Mesenchymal stem cell (in vitro differentiated cells and primary cell): ENCODE measurements around the gene IL26.

Experiments used
- DNase-seq: peaks from one replicate; pipeline ENCODE4 v3.0.0-alpha.2; 2013
- H2AFZ ChIP-seq: one replicate; pipeline ENCODE4 v1.6.1; 2013; ENCODE audit warnings: low read depth, mild to moderate bottlenecking, control low read depth, inconsistent platforms, low read length, moderate library complexity
- H2AK5ac ChIP-seq: 2 replicates; pipeline ENCODE4 v1.6.1; 2013; ENCODE audit warnings: low read length, moderate library complexity, mild to moderate bottlenecking, inconsistent platforms; ENCODE audit not compliant: severe bottlenecking
- H2BK120ac ChIP-seq: one replicate; pipeline ENCODE4 v1.6.1; 2013; ENCODE audit warnings: low read depth, mild to moderate bottlenecking, inconsistent platforms, low read length, moderate library complexity
- H2BK12ac ChIP-seq, 2 experiments: one replicate each; pipeline ENCODE4 v1.6.1; 2013; ENCODE audit warnings: inconsistent platforms in 2 of 2, low read length in 2 of 2, mild to moderate bottlenecking in 2 of 2, moderate library complexity in 2 of 2, control low read depth in 1 of 2
- H2BK15ac ChIP-seq: one replicate; pipeline ENCODE4 v1.6.1; 2013; ENCODE audit warnings: mild to moderate bottlenecking, low read depth, inconsistent platforms; ENCODE audit not compliant: poor library complexity, severe bottlenecking
- H2BK5ac ChIP-seq: 2 replicates; pipeline ENCODE4 v1.6.1; 2013; ENCODE audit warnings: low read depth, mild to moderate bottlenecking, low read length, control low read depth, inconsistent platforms; ENCODE audit not compliant: poor library complexity, severe bottlenecking
- H3K14ac ChIP-seq, 2 experiments: one replicate each; pipeline ENCODE4 v1.6.1; 2013; ENCODE audit warnings: inconsistent platforms in 2 of 2, low read length in 2 of 2, control low read depth in 1 of 2, mild to moderate bottlenecking in 1 of 2, moderate library complexity in 1 of 2
- H3K18ac ChIP-seq, 2 experiments: one replicate each; pipeline ENCODE4 v1.6.1; 2013; ENCODE audit warnings: inconsistent platforms in 2 of 2, low read length in 2 of 2, control low read depth in 1 of 2, low read depth in 1 of 2, mild to moderate bottlenecking in 1 of 2
- H3K23ac ChIP-seq, 2 experiments: one replicate each; pipeline ENCODE4 v1.6.1; 2013; ENCODE audit warnings: inconsistent platforms in 2 of 2, low read length in 2 of 2, mild to moderate bottlenecking in 2 of 2, moderate library complexity in 2 of 2, control low read depth in 1 of 2
- H3K27ac ChIP-seq: 2 replicates; pipeline ENCODE4 v1.5.1; 2013; ENCODE audit warnings: mild to moderate bottlenecking, moderate library complexity, low read length, control low read depth, inconsistent platforms; ENCODE audit not compliant: poor library complexity, severe bottlenecking
- H3K27me3 ChIP-seq, 2 experiments: 2 replicates each; pipeline versions ENCODE4 v1.6.1 to v1.7.0; 2013; ENCODE audit warnings: low read length in 2 of 2, mild to moderate bottlenecking in 2 of 2, moderate library complexity in 2 of 2, control low read depth in 1 of 2, inconsistent platforms in 1 of 2; ENCODE audit not compliant: control insufficient read depth in 1 of 2, insufficient read depth in 1 of 2
- H3K36me3 ChIP-seq, 2 experiments: 2 replicates each; pipeline versions ENCODE4 v1.6.1 to v1.7.0; 2013; ENCODE audit warnings: low read length in 2 of 2, control low read depth in 1 of 2, inconsistent platforms in 1 of 2, low read depth in 1 of 2, mild to moderate bottlenecking in 1 of 2; ENCODE audit not compliant: insufficient read depth in 2 of 2, control insufficient read depth in 1 of 2
- H3K4ac ChIP-seq, 2 experiments: one replicate each; pipeline ENCODE4 v1.6.1; 2013; ENCODE audit warnings: inconsistent platforms in 2 of 2, low read length in 2 of 2, mild to moderate bottlenecking in 2 of 2, moderate library complexity in 2 of 2, control low read depth in 1 of 2, low read depth in 1 of 2
- H3K4me1 ChIP-seq: 2 replicates; pipeline ENCODE4 v1.6.1; 2013; ENCODE audit warnings: low read depth, low read length, control low read depth; ENCODE audit not compliant: control insufficient read depth, insufficient read depth
- H3K4me2 ChIP-seq: 2 replicates; pipeline ENCODE4 v1.6.1; 2013; ENCODE audit warnings: low read length, mild to moderate bottlenecking, inconsistent platforms; ENCODE audit not compliant: poor library complexity, severe bottlenecking
- H3K4me3 ChIP-seq, 2 experiments: 2 replicates each; pipeline versions ENCODE4 v1.5.1 to v1.7.0; 2013; ENCODE audit warnings: low read length in 2 of 2, mild to moderate bottlenecking in 2 of 2, control low read depth in 1 of 2, low read depth in 1 of 2; ENCODE audit not compliant: insufficient read depth in 1 of 2
- H3K79me1 ChIP-seq: replicated peaks from 2 replicates; pipeline ENCODE4 v1.6.1; 2013; ENCODE audit warnings: mild to moderate bottlenecking, control low read depth, low read length, inconsistent platforms; ENCODE audit not compliant: poor library complexity, severe bottlenecking
- H3K9ac ChIP-seq: 2 replicates; pipeline ENCODE4 v1.7.0; 2013; ENCODE audit warnings: mild to moderate bottlenecking, low read length, moderate library complexity
- H3K9me3 ChIP-seq: 2 replicates; pipeline ENCODE4 v1.7.0; 2013; ENCODE audit warnings: mild to moderate bottlenecking, low read length; ENCODE audit not compliant: control insufficient read depth
- H4K8ac ChIP-seq: one replicate; pipeline ENCODE4 v1.6.1; 2013; ENCODE audit warnings: inconsistent platforms, mild to moderate bottlenecking, low read length, moderate library complexity
- H4K91ac ChIP-seq: one replicate; pipeline ENCODE4 v1.6.1; 2013; ENCODE audit warnings: mild to moderate bottlenecking, low read length, inconsistent platforms
- whole genome bisulfite sequencing: methylation state at CpG from one replicate; pipeline ENCODE4 v1.1.7; 2013; ENCODE audit warnings: mixed read lengths; 5-methylcytosine and 5-hydroxymethylcytosine counted together

IL26 gene

DNA sequence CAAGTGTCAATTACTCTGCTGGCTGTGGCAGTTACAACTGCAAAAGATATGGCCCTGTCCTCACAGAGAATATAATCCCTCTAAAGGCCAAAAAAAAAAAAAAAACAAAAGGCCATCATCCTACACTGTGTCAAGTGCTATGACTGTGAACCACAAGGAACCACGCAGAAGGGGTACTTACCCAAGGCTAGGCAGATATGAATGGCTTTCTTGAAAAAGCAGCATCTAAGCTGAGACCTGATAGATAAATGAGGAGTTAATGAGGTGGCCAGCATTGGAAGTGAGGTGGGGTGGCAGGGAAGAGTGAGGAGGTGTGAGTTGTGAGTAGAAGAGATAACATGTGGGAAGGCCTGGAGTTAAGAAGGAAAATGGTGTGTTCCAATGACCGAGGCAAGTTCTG lies 44.2 kb upstream of the IL26 start:
- Histone ChIP-seq H4K91ac (no peak overlapping the region), H3K4me1 (peaks cover 3% of the 10 kb centered on the region), H3K14ac (peak overlapping the region in 1 of 2 experiments; percentile 30), H3K4me2 (no peak overlapping the region), H3K9me3 (no peaks in the 10 kb centered on the region), H3K23ac (no peak overlapping the region), H3K27ac (no peak overlapping the region), H3K79me1 (no peaks in the 10 kb centered on the region), H3K4me3 (no peak overlapping the region), H2BK5ac (no peak overlapping the region), H3K27me3 (no peaks in the 10 kb centered on the region), H3K18ac (no peak overlapping the region), H2BK120ac (no peak overlapping the region), H2BK15ac (no peak overlapping the region), H2BK12ac (peak overlapping the region in 1 of 2 experiments; percentile 28), H4K8ac (no peak overlapping the region), H2AK5ac (no peak overlapping the region), H2AFZ (no peak overlapping the region), H3K9ac (no peak overlapping the region), H3K36me3 (no peaks in the 10 kb centered on the region), H3K4ac (no peak overlapping the region)
- DNase-seq: no peak
- WGBS: 87% methylated on average over 2 of the region's 2 CpGs

DNA sequence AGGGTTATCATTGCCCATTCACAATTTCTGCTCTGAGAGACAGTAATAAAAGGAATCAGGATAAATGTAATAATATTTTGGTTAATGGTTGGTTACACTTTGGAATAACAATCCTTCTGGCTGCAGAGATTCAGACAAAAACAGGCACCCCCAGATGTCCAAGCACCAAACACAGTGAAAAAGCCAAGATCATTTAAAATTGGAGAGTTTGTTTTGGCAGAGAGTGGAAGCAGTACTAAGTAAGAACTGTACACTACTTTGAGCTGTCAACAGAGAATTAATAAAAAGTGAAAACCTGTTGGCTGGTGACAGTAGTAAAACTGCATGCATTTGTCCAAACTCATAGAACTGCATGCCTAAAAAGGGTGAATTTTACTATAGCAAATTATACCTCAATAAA lies 43.4 kb upstream of the IL26 start:
- Histone ChIP-seq H3K79me1 (no peaks in the 10 kb centered on the region), H3K14ac (no peak overlapping the region), H2BK120ac (no peak overlapping the region), H3K18ac (no peak overlapping the region), H3K36me3 (no peaks in the 10 kb centered on the region), H4K8ac (no peak overlapping the region), H2AK5ac (no peak overlapping the region), H4K91ac (no peak overlapping the region), H3K9me3 (no peaks in the 10 kb centered on the region), H2BK12ac (no peak overlapping the region), H2AFZ (no peak overlapping the region), H2BK5ac (no peak overlapping the region), H2BK15ac (no peak overlapping the region), H3K23ac (no peak overlapping the region), H3K27ac (no peak overlapping the region), H3K4ac (no peak overlapping the region), H3K9ac (no peak overlapping the region), H3K4me1 (peaks cover 3% of the 10 kb centered on the region), H3K4me3 (no peak overlapping the region), H3K4me2 (no peak overlapping the region), H3K27me3 (no peaks in the 10 kb centered on the region)
- no peak for DNase-seq

DNA sequence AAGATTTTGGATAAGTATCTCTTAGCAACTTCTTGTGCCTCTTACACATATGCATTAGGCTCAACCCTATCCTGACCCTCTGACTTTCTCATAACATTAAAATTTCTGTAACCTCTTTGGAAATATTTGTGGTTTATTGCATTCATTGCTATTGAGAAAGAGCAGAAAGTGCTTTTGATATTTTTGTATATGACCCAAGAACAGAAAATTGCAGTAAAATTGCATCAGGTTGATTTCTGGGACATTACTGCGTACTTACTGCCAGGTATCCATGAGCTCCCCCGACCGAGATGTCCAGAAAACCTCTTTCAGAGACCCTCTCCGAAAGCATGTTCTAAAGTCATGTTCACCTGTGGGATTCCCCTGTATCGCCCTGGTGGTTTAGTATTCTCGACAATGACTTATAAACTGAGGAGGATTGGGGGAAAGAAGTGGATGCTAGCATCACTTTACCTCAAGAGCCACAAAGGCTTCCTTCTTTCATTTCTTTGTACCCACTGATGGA lies 42.3 kb upstream of the IL26 start:
- Histone ChIP-seq H2AFZ (no peak overlapping the region), H2BK5ac (no peak overlapping the region), H3K9me3 (no peaks in the 10 kb centered on the region), H2AK5ac (no peak overlapping the region), H3K4me3 (no peak overlapping the region), H3K27ac (no peak overlapping the region), H3K14ac (no peak overlapping the region), H2BK12ac (no peak overlapping the region), H4K8ac (no peak overlapping the region), H2BK120ac (no peak overlapping the region), H3K36me3 (no peaks in the 10 kb centered on the region), H4K91ac (no peak overlapping the region), H3K4me1 (peaks cover 3% of the 10 kb centered on the region), H3K79me1 (no peaks in the 10 kb centered on the region), H3K23ac (no peak overlapping the region), H3K18ac (no peak overlapping the region), H3K4ac (no peak overlapping the region), H3K27me3 (no peaks in the 10 kb centered on the region), H2BK15ac (no peak overlapping the region), H3K4me2 (no peak overlapping the region), H3K9ac (no peak overlapping the region)
- peak; percentile 64 for DNase-seq
- 86% methylated on average over 4 of the region's 6 CpGs for WGBS

DNA sequence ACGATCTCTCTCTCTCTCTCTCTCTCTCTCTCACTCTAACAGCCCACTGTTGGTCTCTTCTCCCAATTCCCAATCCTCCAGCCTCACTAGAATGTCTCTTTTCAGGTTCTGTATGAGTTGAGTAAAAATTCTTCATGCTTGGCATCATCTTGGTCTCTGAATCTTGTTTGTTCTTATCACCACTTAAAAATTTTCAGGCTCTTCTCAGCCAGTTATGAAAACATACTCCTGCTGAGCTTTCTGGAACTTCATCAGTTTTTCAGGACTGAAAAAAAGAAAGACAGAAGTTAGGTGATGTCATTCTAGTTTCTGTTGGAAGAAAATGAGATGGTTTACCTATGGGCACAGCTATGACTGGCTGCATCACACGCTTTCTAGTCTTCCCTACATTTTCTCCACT lies 39.2 kb upstream of the IL26 start:
- H4K8ac ChIP-seq: no peak overlapping the region
- H2BK5ac ChIP-seq: no peak overlapping the region
- WGBS: 96% methylated on average over 2 of the region's 2 CpGs
- H4K91ac ChIP-seq: no peak overlapping the region
- DNase-seq: no peak
- no peaks in the 10 kb centered on the region for H3K36me3 ChIP-seq
- no peak overlapping the region for H3K9ac ChIP-seq
- peak overlapping the region; percentile 58 for H3K27ac ChIP-seq
- peak overlapping the region in 1 of 2 experiments; percentile 23 for H3K4me3 ChIP-seq
- H3K79me1 ChIP-seq: no peaks in the 10 kb centered on the region
- H2BK15ac ChIP-seq: no peak overlapping the region
- H3K4ac ChIP-seq: no peak overlapping the region
- no peak overlapping the region for H2AK5ac ChIP-seq
- H2AFZ ChIP-seq: no peak overlapping the region
- H2BK120ac ChIP-seq: no peak overlapping the region
- no peak overlapping the region for H2BK12ac ChIP-seq
- no peaks in the 10 kb centered on the region for H3K9me3 ChIP-seq
- no peak overlapping the region for H3K4me2 ChIP-seq
- no peak overlapping the region for H3K23ac ChIP-seq
- no peaks in the 10 kb centered on the region for H3K27me3 ChIP-seq
- peaks cover 3% of the 10 kb centered on the region for H3K4me1 ChIP-seq
- no peak overlapping the region for H3K14ac ChIP-seq
- no peak overlapping the region for H3K18ac ChIP-seq
